Measurements from ENCODE around the gene C1orf174.
"Not testable (repeated sequence)": the region's sequence is repeated elsewhere in the genome, so short reads cannot be mapped to it uniquely, and the experiment has no call there.

Gene C1orf174

GRCh38 chr1:3925256-3925655, 25.2 kb upstream of the C1orf174 start:
- DNase-seq, result no peak

DNA sequence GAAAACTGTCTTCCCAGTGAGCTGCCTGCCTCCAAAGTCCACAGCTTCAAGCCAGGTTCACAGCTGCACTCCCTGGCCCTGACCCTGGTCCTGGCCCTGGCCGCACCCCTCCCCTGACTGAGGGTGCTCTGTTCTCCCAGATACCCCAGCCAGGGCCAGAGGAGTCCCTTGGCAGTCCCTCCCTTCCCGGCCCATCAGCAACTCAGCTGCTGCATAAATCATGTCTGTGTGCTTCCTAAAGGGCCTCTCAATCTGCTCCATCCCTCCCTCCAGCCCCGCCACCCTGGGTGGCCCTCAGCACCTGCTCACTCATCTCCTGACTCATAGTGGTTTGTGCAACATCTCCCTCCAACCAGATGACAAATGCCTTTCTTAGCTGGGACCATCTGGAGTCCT, 24.8 kb upstream of the C1orf174 start:
- no peak for DNase-seq

GRCh38 chr1:3924186-3924824, 24.2 kb upstream of the C1orf174 start:
- DNase-seq, result no peak

DNA sequence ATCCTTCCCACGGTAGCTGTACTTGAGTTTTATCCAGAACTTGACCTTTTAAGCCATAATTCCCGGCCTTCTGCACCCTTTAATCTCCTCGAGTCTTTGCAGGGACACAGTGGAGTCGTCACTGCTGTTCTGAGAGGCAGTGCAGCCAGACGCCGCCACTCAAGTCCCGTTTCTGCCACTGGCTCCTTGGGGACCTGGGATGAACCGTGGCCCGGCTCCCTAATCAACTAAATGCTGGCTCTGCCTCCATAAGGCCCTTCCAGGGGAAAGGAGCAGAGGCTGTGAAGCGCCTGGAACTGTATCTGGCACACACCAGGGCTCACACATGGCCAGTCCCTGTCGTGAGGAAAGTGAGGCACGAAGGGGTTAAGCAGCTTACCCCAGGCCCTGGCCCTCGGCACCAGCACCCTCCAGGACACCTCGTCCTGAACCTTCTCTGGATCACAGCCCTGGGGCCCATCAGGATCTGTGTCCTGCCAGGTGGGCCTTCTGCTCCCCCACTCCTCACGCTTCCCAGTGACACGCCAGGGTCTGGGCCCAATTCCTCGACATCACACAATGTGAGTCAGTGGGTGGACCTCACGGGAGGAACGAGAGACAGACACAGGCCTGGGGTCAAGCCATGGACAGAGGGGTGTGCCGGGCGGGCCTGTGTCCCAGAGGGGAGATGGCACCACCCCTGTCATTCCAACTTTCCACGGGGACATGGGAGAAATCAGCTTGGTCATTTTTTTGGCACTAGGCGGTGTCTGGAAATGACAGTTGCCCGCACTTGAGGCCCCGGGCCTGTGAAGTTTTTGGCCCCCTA, 23.5 kb upstream of the C1orf174 start:
- no peak for DNase-seq

- DNase-seq, result no peak
Measured at GRCh38 chr1:3922851-3923250, 22.8 kb upstream of the C1orf174 start.

DNA sequence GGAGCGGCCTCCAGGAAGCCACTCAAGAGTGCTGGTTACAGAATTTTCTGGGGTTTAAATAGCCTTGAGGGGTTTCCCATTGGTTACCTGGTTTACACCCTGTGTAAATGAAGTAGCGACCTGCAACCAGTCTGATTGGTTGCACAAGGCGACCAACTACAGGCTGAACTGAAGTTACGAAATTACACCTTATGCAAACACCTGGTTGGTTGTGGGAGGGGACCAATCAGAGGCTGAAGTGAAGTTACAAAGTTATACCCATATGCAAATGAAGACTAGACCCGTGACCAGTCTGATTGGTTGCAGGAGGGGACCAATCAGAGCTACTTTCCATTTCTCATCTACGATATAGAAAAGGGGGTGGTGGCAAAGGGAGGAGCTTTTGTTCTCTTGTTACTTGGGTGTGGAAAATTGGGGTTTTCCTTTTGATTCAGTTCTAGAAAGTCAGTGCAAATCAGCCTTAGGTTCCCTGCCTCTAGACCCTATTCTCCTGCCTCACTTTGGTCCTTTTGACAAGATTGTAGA, 22.2 kb upstream of the C1orf174 start:
- DNase-seq, result no peak

DNA sequence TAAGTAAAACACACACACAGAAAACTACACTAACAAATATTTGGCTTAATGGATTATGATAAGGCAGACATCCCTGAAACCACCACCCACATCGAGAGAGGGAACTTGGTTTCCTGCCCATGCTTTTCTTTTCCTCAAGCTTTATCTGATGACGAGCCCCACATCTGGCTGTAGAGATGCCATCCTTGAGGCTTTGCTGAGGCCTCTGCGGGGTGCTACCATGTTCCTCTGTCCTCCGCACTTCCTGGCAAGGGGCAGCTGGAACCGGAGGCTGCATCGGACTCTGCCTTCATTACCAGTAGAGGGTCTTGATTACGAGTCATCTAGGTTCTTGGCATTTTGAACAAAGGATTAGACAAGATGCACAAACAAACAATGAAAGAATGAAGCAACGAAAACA, 21.7 kb upstream of the C1orf174 start:
- no peak for DNase-seq

- DNase-seq, result no peak
Measured at GRCh38 chr1:3919706-3920105, 19.6 kb upstream of the C1orf174 start.

DNA sequence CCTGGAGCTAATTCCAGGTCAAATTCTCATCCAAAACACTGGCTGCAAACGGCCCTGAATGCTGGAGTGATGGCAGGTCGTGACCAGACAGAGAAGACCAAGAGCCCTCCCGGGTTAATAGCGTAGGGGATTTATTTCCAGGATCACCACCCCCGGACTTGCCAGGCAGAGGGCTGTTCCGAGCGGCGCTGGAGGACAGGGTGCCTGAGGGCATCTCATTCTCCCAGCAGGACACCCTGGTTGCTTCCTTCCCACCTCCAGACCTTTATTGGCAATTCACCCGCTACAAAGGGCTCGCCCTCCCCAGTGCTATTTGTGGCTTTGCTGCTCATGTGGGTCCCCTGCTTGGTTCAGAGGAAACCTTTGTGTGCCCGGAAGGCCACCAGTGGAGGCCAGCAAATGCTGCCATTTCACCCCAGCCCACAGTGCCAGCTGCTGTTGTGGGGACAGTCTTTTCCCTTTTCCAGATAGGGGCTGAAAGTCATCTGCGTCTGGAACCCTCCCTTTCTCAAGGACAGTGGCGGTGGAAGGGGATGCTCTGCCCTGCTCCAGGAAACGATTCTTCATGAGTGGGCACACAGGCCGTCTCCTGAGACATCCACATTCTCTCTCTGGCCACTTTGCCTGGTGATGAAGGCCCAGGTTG, 19.0 kb upstream of the C1orf174 start:
- DNase-seq, result no peak

DNA sequence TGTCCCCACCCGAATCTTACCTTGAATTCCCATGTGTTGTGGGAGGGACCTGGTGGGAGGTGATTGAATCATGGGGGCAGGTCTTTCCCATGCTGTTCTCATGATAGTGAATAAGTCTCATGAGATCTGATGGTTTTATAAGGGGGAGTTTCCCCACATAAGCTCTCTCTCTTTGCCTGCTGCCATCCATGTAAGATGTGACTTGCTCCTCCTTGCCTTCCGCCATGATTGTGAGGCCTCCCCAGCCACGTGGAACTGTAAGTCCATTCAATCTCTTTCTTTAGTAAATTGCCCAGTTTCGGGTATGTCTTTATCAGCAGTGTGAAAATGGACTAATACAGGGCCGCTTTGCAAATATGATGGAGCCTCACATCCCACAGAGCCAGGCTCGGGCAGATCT, 18.3 kb upstream of the C1orf174 start:
- DNase-seq, result not testable (repeated sequence)

- DNase-seq, result no peak
Measured at GRCh38 chr1:3917761-3918160, 17.7 kb upstream of the C1orf174 start.

DNA sequence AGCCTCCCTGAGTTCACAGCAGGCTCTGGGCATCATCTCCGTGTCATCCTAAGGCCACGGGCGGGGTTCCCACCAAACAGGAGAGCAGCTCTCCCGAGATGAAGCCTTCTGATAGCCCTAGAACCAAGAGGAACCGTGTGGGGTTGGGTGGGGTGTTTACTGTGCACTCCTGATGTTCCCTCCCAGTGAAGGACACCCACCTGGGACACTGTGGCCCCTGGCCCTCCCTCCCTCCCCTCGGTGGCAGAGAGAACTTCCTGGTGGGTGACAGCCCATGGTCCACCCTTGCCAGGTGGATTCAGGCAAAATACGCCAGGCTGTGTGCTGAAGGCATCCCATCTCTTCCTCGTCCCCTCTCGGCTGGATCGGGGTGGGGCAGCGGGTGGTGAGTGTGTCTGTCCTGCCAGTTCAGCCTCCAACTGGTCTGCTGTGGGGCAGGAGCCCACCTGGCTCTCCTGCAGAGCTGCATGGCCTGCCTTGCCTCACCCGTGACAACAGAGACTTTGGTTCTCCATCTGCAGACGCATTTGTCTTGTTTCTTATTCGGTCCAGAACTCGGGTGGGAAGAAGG, 15.6 kb upstream of the C1orf174 start:
- DNase-seq, result no peak

DNA sequence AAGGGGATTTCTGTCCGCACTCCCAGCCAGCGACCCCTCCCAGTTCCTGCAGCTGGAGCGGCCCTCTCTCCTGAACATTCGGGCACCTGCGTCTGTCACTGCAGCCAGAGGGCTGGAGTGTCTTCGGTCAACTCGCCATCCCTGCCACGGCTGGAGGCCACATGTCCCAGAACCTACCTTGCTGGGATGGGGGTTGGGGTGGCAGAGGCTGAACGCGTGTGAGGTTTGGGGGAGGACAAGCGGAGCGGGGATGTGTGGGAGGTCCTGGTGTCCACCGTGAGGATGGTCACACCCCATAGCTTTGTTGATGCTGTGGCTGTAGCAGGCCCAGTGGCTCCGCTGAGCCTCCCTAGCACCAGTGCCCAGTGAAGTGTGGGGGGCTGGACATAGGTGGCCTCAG, 14.8 kb upstream of the C1orf174 start:
- DNase-seq, result no peak

DNA sequence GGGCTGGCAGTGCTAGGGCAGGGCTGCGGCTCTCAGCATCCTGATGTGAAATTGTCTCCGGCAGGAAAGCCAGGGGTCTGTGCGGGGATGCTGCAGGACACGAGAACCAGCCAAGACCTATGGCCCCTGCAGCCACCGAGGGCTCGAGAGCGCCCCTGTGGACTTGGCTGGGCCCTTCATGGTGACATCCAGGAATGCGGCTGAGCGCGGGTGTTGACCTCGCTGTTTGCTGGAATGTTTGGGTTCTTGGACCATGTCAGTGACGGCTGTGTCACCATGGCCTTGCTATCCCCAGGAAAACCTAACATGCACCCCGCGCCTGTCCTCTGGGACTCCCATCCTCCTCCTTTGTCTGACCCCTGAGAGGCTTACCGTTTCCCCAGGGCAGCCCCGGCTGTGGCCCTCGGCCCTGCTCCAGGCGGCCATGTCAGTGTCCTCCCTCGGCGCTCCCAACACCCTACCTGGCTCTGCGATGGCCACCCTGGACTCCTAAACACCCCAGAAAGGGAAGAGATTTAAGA, 14.3 kb upstream of the C1orf174 start:
- no peak for DNase-seq

DNA sequence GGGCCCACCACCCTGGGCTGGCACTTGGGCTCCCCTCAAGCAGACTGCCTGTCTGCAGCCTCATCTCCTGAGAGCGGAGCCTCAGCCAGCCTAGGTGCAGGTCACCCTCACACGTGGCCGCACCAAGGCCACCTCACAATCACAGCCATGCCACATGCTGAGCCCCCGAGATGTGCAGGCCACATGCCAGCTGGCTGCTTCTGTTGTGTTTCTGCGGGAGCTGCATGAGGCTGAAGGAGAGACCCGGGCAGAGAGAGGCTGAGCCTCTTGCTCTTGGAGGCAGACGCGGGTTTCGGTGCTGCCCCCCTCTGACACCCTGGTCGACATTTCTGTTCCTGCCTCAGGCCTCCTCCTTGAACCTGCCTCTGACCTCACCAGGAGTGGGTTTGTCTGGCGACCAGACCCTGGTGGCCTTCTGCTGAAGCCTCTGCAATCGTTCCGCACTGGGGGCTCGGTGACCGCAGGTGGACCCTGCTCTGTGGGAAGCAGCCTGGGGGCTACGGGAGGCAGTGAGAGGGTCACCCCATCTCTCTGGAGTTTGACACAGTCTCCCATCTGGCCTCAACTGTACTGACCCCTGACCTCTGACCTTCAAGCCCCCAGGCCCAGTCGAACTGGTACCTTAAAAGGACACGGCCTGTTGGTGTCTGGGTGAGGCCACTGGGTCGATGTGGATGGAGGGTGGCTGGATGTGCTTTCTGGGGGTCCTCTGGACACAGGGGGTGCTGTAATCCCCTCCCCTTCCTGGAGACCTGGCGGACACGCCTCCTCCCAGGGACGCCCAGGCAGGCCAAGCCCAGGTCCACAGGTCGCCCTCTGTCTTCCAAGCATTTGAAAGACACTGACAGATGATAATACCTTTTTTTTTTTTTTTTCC, 13.0 kb upstream of the C1orf174 start:
- no peak for DNase-seq

- DNase-seq, result no peak
Measured at GRCh38 chr1:3911981-3912808, 12.1 kb upstream of the C1orf174 start.

DNA sequence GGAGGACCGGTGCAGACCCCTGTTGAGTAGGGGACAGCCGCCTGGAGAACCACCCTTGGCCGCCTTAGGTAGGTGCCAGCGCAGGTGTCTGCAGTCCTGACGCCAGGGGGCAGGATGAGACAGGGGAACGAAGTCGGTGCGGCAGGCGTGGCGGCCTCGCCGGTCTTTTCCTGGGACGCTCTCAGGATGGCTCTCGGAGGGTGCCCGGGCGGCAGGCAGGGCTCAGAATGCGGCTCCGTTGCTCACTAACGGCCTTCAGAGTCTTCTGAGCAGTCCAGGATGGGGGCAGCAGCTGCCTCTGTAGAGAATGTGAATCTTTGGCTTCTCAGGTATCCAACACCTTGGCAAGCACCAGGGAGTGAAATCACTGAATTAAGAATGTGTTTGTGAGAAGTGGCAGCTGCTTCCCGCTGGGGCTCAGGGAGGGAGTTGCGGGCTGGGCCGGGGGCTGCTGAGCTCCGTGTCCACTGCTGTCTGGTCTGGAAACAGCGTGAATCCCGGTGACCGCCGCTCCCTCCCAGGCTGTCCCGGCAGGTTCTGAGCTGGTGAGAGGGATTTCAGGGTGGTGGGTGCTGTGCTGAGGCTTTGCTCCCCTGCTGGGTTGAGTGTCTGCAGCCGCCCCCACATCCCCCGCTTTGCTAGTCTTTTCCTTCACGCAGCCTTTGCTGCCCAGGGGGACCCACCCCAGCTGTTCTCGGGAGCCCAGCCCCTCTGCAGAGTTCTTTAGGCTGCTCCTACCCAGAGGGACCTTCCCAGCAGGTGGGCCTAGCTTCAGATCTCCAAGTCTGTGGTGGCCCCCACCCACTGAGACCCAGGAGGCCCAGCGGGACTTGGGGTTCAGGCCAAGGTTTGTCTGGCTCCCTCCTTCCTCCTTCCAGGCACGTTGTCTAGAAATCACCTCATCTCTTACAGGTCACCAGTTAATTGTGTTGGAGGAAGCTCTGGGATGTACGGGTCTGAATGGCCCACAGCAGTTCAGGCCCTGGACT, 11.1 kb upstream of the C1orf174 start:
- DNase-seq, result no peak

GRCh38 chr1:3910049-3910731, 10.1 kb upstream of the C1orf174 start:
- no peak for DNase-seq

GRCh38 chr1:3909615-3910014, 9.5 kb upstream of the C1orf174 start:
- no peak for DNase-seq

Data from GOT3 (cell line).